GM12878 (cell line): ENCODE data around the gene TNP2. TPM values are rescaled to one million over a fixed set of nuclear protein-coding genes. Genes with fewer than 3 reads are reported as not detected.

ENCODE experiments used
- BHLHE40 ChIP-seq, 2 experiments: fragments of 450-650 bp in 1 of 2; IDR thresholded peaks; 2 replicates each; pipeline ENCODE4 v1.6.1; 2011 to 2017; ENCODE audit warnings: low read depth in 2 of 2, borderline replicate concordance in 1 of 2, improper control_type of control experiment in 1 of 2, low read length in 1 of 2, mild to moderate bottlenecking in 1 of 2
- BRCA1 ChIP-seq: IDR thresholded peaks from 2 replicates; pipeline ENCODE4 v1.6.1; 2011; ENCODE audit warnings: low read depth, low read length, improper control_type of control experiment
- EGR1 ChIP-seq, 2 experiments: IDR thresholded peaks; 1 replicate in 1 of 2; 2 replicates in 1 of 2; pipeline ENCODE4 v1.6.1; 2011 to 2012; ENCODE audit warnings: low read depth in 2 of 2, low read length in 2 of 2, borderline replicate concordance in 1 of 2, mild to moderate bottlenecking in 1 of 2, moderate library complexity in 1 of 2
- IKZF1 ChIP-seq: fragments of 450-650 bp; conservative IDR thresholded peaks from 2 replicates; pipeline ENCODE4 v1.6.1; 2017; ENCODE audit warnings: antibody characterized with exemption, mild to moderate bottlenecking
- JUNB ChIP-seq: IDR thresholded peaks from 2 replicates; pipeline ENCODE4 v1.6.1; 2016; ENCODE audit warnings: antibody characterized with exemption, mild to moderate bottlenecking
- KLF5 ChIP-seq: fragments of 450-650 bp; IDR thresholded peaks from 2 replicates; pipeline ENCODE4 v1.6.1; 2014; ENCODE audit warnings: mild to moderate bottlenecking; ENCODE audit not compliant: partially characterized antibody
- MTA3 ChIP-seq: IDR thresholded peaks from 2 replicates; pipeline ENCODE4 v1.6.1; 2012; ENCODE audit warnings: low read length, inconsistent platforms, borderline replicate concordance
- NBN ChIP-seq: fragments of 450-650 bp; IDR thresholded peaks from 2 replicates; pipeline ENCODE4 v1.6.1; 2016
- NR2F1 ChIP-seq: fragments of 450-650 bp; conservative IDR thresholded peaks from 2 replicates; pipeline ENCODE4 v1.6.1; 2017; ENCODE audit warnings: mild to moderate bottlenecking
- RAD21 ChIP-seq: IDR thresholded peaks from 2 replicates; pipeline ENCODE4 v1.6.1; 2011; ENCODE audit warnings: mild to moderate bottlenecking, low read depth, low read length, moderate library complexity; ENCODE audit not compliant: insufficient read depth
- RAD51 ChIP-seq: fragments of 450-650 bp; IDR thresholded peaks from 2 replicates; pipeline ENCODE4 v1.6.1; 2016; ENCODE audit warnings: moderate library complexity, mild to moderate bottlenecking, inconsistent platforms
- SP1 ChIP-seq: IDR thresholded peaks from one replicate; pipeline ENCODE4 v1.6.1; 2011; ENCODE audit warnings: low read depth, low read length
- STAT3 ChIP-seq: IDR thresholded peaks from 2 replicates; pipeline ENCODE4 v1.6.1; 2011; ENCODE audit warnings: low read depth, low read length, improper control_type of control experiment
- TCF12 ChIP-seq: IDR thresholded peaks from 2 replicates; pipeline ENCODE4 v1.6.1; 2011; ENCODE audit warnings: low read depth, mild to moderate bottlenecking, low read length
- TCF7 ChIP-seq: IDR thresholded peaks from 2 replicates; pipeline ENCODE4 v1.6.1; 2014; ENCODE audit warnings: antibody characterized with exemption, borderline replicate concordance
- ZNF24 ChIP-seq: fragments of 450-650 bp; IDR thresholded peaks from 2 replicates; pipeline ENCODE4 v1.6.1; 2017; ENCODE audit warnings: antibody characterized with exemption, mild to moderate bottlenecking
- polyA plus RNA-seq, 11 experiments: library from polyadenylated mRNA; depleted of rRNA in 4 of 11; unstranded in 6 of 11; stranded (reverse) in 5 of 11; fragments of >200 nt; fragmentation: Nextera tagmentation in 4 of 11; fragmentation: Illumina TruSeq in 1 of 11; extraction: Ambion mirVana in 4 of 11; extraction: Trizol in 1 of 11; gene quantifications; 1 replicate in 1 of 11; 2 replicates in 10 of 11; pipeline versions ENCODE4 v1.2.1 to v1.2.3, GENCODE V29; 2011 to 2016; ENCODE audit warnings: inconsistent platforms in 2 of 11, missing spikeins in 2 of 11, low read depth in 1 of 11
- total RNA-seq, 4 experiments: library from RNA; depleted of rRNA in 3 of 4; stranded (reverse); fragments of >200 nt in 3 of 4; fragmentation: Illumina TruSeq in 1 of 4; extraction: Trizol in 1 of 4; gene quantifications; 2 replicates each; pipeline versions ENCODE4 v1.2.1 to v1.2.3, GENCODE V29; 2013 to 2021
- TF ChIP-seq, protein P1 (sequence below): fragments of 450-650 bp; IDR thresholded peaks from 2 replicates; pipeline ENCODE4 v1.6.1; 2018; ENCODE audit warnings: borderline replicate concordance, mild to moderate bottlenecking; ENCODE audit not compliant: partially characterized antibody
- TF ChIP-seq, protein P2 (sequence below): fragments of 450-650 bp; conservative IDR thresholded peaks from 2 replicates; pipeline ENCODE4 v1.6.1; 2017; ENCODE audit warnings: mild to moderate bottlenecking, moderate library complexity
- TF ChIP-seq, protein P3 (sequence below): IDR thresholded peaks from 2 replicates; pipeline ENCODE4 v1.6.1; 2012; ENCODE audit warnings: improper control_type of control experiment, low read depth, low read length; ENCODE audit not compliant: insufficient replicate concordance

TNP2 gene
- total and polyA plus RNA-seq, 10 of the 15 experiments (the other 5 are each of a cell fraction or from before 2014, with no cell fraction given): not detected

DNA sequence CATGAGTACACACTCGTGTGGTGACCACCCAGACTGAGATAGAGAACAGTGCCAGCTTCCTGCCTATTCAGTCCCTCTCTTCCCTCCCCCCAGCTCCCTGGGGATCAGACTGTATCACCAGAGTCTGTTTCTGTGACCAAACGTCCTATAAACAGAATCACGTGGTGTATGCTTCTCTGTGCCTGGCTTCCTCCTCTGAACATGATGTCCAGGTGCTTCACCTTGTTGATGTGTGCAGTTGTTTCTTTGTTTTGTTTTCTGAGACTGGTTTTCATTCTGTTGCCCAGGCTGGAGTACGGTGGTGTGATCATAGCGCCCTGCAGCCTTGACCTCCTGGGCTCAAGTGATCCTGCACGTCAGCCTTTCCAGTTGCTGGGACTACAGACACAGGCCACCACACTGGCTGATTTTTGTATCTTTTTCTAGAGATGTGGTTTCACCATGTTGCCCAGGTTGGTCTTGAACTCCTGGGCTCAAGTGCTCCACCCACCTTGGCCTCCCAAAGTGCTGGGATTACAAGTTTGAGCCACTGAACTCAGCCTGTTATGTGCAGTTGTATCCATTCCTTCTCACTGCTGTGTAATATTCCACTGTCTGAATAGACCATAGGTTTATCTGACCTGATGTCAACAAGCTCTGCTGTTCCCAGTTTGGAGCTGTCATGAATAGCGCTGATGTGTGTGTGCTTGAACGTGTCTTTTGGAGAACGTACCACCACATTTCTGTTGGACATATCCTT, 40.9 kb upstream of the TNP2 start (continued):
- TF ChIP-seq, protein P1, sequence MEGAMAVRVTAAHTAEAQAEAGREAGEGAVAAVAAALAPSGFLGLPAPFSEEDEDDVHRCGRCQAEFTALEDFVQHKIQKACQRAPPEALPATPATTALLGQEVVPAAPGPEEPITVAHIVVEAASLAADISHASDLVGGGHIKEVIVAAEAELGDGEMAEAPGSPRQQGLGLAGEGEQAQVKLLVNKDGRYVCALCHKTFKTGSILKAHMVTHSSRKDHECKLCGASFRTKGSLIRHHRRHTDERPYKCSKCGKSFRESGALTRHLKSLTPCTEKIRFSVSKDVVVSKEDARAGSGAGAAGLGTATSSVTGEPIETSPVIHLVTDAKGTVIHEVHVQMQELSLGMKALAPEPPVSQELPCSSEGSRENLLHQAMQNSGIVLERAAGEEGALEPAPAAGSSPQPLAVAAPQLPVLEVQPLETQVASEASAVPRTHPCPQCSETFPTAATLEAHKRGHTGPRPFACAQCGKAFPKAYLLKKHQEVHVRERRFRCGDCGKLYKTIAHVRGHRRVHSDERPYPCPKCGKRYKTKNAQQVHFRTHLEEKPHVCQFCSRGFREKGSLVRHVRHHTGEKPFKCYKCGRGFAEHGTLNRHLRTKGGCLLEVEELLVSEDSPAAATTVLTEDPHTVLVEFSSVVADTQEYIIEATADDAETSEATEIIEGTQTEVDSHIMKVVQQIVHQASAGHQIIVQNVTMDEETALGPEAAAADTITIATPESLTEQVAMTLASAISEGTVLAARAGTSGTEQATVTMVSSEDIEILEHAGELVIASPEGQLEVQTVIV: no peak
- TF ChIP-seq RAD51 (peak; percentile 94), NR2F1 (no peak), RAD21 (no peak), ZNF24 (no peak), IKZF1 (peak; percentile 35), KLF5 (no peak), NBN (no peak; the same call in 1 of the 2 replicates), MTA3 (no peak), TCF7 (no peak), EGR1 (IDR thresholded peaks at IDR 0.05; ENCODE audit: borderline replicate concordance in 1 of 2, low read depth in 2 of 2, low read length in 2 of 2) (no peak), JUNB (no peak), TCF12 (0 out of 2 replicates have a peak, but pooled peaks have one; percentile 54), STAT3 (no peak), BRCA1 (no peak), BHLHE40 (IDR thresholded peaks at IDR 0.05; ENCODE audit: borderline replicate concordance in 1 of 2, low read depth in 2 of 2, low read length in 1 of 2) (peak; percentile 68 to 71), SP1 (peak; percentile 51)
- TF ChIP-seq, protein P2, sequence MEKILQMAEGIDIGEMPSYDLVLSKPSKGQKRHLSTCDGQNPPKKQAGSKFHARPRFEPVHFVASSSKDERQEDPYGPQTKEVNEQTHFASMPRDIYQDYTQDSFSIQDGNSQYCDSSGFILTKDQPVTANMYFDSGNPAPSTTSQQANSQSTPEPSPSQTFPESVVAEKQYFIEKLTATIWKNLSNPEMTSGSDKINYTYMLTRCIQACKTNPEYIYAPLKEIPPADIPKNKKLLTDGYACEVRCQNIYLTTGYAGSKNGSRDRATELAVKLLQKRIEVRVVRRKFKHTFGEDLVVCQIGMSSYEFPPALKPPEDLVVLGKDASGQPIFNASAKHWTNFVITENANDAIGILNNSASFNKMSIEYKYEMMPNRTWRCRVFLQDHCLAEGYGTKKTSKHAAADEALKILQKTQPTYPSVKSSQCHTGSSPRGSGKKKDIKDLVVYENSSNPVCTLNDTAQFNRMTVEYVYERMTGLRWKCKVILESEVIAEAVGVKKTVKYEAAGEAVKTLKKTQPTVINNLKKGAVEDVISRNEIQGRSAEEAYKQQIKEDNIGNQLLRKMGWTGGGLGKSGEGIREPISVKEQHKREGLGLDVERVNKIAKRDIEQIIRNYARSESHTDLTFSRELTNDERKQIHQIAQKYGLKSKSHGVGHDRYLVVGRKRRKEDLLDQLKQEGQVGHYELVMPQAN: no peak
- TF ChIP-seq, protein P3, sequence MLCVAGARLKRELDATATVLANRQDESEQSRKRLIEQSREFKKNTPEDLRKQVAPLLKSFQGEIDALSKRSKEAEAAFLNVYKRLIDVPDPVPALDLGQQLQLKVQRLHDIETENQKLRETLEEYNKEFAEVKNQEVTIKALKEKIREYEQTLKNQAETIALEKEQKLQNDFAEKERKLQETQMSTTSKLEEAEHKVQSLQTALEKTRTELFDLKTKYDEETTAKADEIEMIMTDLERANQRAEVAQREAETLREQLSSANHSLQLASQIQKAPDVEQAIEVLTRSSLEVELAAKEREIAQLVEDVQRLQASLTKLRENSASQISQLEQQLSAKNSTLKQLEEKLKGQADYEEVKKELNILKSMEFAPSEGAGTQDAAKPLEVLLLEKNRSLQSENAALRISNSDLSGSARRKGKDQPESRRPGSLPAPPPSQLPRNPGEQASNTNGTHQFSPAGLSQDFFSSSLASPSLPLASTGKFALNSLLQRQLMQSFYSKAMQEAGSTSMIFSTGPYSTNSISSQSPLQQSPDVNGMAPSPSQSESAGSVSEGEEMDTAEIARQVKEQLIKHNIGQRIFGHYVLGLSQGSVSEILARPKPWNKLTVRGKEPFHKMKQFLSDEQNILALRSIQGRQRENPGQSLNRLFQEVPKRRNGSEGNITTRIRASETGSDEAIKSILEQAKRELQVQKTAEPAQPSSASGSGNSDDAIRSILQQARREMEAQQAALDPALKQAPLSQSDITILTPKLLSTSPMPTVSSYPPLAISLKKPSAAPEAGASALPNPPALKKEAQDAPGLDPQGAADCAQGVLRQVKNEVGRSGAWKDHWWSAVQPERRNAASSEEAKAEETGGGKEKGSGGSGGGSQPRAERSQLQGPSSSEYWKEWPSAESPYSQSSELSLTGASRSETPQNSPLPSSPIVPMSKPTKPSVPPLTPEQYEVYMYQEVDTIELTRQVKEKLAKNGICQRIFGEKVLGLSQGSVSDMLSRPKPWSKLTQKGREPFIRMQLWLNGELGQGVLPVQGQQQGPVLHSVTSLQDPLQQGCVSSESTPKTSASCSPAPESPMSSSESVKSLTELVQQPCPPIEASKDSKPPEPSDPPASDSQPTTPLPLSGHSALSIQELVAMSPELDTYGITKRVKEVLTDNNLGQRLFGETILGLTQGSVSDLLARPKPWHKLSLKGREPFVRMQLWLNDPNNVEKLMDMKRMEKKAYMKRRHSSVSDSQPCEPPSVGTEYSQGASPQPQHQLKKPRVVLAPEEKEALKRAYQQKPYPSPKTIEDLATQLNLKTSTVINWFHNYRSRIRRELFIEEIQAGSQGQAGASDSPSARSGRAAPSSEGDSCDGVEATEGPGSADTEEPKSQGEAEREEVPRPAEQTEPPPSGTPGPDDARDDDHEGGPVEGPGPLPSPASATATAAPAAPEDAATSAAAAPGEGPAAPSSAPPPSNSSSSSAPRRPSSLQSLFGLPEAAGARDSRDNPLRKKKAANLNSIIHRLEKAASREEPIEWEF: no peak
